CD4-positive, alpha-beta T cell treated with Interleukin-15 for 4 hours (primary cell): ENCODE measurements around the gene PARP2.

Experiments used
- DNase-seq: peaks from one replicate; pipeline ENCODE4 v3.0.0-alpha.2; 2020; ENCODE audit warnings: low spot score

The PARP2 gene

GRCh38 chr14:20400965-20401593, 57.6 kb downstream of the PARP2 start:
- peak; percentile 56 for DNase-seq

- DNase-seq = no peak
These were observed 60.1 kb downstream of the PARP2 start for GRCh38 chr14:20403521-20403920.
